ENCODE data around the gene ASXL1.

DNA sequence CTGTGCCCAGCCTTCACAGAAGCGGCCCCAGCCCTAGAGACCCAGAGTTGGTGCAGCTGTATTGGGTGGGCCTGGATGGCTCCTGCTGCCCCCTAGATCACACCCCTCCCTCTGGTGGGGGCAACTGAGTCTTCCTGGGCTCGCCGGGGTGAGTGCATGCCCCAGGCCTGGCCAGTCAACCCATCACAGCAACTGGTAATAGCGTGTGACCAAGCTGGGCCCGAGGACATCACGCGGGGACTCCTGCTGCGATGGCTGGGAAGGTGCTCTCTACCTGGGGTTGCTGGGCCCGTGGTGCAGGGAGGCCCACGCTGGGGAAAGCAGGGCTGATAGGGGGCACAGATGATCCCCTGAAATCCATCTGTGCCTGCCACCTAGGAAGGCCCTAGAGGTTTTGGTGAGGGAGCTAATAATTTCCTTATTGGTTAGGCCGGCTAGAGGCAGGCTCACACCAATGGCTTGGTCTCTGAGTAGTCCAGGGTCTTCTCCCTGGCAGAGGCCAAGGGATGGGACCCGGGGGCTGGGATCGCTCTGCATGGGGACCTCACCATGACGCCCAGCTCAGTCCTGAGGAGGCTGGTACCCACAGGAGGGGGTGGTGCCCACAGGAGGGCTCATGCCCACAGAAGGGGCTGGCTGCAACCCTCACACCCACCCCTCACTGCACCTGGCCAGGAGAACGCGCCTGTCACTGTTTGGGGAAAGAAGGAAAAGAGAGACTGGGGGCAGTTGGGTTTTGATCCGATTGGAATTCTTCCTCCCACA lies 103.9 kb downstream of the ASXL1 start:
- TF ChIP-seq, protein P1, sequence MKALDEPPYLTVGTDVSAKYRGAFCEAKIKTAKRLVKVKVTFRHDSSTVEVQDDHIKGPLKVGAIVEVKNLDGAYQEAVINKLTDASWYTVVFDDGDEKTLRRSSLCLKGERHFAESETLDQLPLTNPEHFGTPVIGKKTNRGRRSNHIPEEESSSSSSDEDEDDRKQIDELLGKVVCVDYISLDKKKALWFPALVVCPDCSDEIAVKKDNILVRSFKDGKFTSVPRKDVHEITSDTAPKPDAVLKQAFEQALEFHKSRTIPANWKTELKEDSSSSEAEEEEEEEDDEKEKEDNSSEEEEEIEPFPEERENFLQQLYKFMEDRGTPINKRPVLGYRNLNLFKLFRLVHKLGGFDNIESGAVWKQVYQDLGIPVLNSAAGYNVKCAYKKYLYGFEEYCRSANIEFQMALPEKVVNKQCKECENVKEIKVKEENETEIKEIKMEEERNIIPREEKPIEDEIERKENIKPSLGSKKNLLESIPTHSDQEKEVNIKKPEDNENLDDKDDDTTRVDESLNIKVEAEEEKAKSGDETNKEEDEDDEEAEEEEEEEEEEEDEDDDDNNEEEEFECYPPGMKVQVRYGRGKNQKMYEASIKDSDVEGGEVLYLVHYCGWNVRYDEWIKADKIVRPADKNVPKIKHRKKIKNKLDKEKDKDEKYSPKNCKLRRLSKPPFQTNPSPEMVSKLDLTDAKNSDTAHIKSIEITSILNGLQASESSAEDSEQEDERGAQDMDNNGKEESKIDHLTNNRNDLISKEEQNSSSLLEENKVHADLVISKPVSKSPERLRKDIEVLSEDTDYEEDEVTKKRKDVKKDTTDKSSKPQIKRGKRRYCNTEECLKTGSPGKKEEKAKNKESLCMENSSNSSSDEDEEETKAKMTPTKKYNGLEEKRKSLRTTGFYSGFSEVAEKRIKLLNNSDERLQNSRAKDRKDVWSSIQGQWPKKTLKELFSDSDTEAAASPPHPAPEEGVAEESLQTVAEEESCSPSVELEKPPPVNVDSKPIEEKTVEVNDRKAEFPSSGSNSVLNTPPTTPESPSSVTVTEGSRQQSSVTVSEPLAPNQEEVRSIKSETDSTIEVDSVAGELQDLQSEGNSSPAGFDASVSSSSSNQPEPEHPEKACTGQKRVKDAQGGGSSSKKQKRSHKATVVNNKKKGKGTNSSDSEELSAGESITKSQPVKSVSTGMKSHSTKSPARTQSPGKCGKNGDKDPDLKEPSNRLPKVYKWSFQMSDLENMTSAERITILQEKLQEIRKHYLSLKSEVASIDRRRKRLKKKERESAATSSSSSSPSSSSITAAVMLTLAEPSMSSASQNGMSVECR (CRISPR knock-in tag; IDR thresholded peaks at IDR 0.05): no peak
- no peak for TF ChIP-seq SREBF2 (CRISPR knock-in tag; IDR thresholded peaks at IDR 0.05)
- TF ChIP-seq, protein P2, sequence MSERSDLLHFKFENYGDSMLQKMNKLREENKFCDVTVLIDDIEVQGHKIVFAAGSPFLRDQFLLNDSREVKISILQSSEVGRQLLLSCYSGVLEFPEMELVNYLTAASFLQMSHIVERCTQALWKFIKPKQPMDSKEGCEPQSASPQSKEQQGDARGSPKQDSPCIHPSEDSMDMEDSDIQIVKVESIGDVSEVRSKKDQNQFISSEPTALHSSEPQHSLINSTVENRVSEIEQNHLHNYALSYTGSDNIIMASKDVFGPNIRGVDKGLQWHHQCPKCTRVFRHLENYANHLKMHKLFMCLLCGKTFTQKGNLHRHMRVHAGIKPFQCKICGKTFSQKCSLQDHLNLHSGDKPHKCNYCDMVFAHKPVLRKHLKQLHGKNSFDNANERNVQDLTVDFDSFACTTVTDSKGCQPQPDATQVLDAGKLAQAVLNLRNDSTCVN (CRISPR knock-in tag; IDR thresholded peaks at IDR 0.05): no peak
- TF ChIP-seq, protein P3, sequence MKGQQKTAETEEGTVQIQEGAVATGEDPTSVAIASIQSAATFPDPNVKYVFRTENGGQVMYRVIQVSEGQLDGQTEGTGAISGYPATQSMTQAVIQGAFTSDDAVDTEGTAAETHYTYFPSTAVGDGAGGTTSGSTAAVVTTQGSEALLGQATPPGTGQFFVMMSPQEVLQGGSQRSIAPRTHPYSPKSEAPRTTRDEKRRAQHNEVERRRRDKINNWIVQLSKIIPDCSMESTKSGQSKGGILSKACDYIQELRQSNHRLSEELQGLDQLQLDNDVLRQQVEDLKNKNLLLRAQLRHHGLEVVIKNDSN (CRISPR knock-in tag; IDR thresholded peaks at IDR 0.05): no peak
- TF ChIP-seq, protein P4, sequence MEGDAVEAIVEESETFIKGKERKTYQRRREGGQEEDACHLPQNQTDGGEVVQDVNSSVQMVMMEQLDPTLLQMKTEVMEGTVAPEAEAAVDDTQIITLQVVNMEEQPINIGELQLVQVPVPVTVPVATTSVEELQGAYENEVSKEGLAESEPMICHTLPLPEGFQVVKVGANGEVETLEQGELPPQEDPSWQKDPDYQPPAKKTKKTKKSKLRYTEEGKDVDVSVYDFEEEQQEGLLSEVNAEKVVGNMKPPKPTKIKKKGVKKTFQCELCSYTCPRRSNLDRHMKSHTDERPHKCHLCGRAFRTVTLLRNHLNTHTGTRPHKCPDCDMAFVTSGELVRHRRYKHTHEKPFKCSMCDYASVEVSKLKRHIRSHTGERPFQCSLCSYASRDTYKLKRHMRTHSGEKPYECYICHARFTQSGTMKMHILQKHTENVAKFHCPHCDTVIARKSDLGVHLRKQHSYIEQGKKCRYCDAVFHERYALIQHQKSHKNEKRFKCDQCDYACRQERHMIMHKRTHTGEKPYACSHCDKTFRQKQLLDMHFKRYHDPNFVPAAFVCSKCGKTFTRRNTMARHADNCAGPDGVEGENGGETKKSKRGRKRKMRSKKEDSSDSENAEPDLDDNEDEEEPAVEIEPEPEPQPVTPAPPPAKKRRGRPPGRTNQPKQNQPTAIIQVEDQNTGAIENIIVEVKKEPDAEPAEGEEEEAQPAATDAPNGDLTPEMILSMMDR (IDR thresholded peaks at IDR 0.05 in 2 of 3, conservative IDR thresholded peaks at IDR 0.05 in 1 of 3; ENCODE audit: insufficient read depth in 2 of 3, low read depth in 1 of 3, low read length in 3 of 3): no peak
- no peak for TF ChIP-seq SRSF7 (optimal IDR thresholded peaks at IDR 0.05; ENCODE audit: low read depth, low read length)
- no peak for TF ChIP-seq KDM1A (IDR thresholded peaks at IDR 0.05)
- TF ChIP-seq, protein P5, sequence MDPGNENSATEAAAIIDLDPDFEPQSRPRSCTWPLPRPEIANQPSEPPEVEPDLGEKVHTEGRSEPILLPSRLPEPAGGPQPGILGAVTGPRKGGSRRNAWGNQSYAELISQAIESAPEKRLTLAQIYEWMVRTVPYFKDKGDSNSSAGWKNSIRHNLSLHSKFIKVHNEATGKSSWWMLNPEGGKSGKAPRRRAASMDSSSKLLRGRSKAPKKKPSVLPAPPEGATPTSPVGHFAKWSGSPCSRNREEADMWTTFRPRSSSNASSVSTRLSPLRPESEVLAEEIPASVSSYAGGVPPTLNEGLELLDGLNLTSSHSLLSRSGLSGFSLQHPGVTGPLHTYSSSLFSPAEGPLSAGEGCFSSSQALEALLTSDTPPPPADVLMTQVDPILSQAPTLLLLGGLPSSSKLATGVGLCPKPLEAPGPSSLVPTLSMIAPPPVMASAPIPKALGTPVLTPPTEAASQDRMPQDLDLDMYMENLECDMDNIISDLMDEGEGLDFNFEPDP (CRISPR knock-in tag; IDR thresholded peaks at IDR 0.05): no peak
